Cardiac muscle cell (in vitro differentiated cells and primary cell): ENCODE data around the gene PLCXD3. TPM values are rescaled to one million over a fixed set of nuclear protein-coding genes. Genes with fewer than 3 reads are reported as not detected.

Source experiments
- DNase-seq, 2 donors: peaks; one replicate each; pipeline versions ENCODE4 v3.0.0 to v3.0.0-alpha.2; 2010 to 2017; ENCODE audit warnings: low read depth in 1 of 2, low spot score in 1 of 2
- H3K27ac ChIP-seq: fragments of 200-600 bp; sonication (generic); 2 replicates; pipeline ENCODE4 v1.5.1; 2016
- H3K27me3 ChIP-seq: fragments of 200-600 bp; sonication (generic); 2 replicates; pipeline ENCODE4 v1.6.0; 2016; ENCODE audit warnings: control low read depth
- H3K36me3 ChIP-seq: fragments of 200-600 bp; sonication (generic); 2 replicates; pipeline ENCODE4 v1.5.1; 2016; ENCODE audit warnings: control low read depth
- H3K4me1 ChIP-seq: fragments of 200-600 bp; sonication (generic); 2 replicates; pipeline ENCODE4 v1.8.1; 2017; ENCODE audit warnings: low read depth, mild to moderate bottlenecking, mixed run types
- H3K4me3 ChIP-seq: fragments of 200-600 bp; sonication (generic); 2 replicates; pipeline ENCODE4 v1.5.1; 2016; ENCODE audit warnings: mild to moderate bottlenecking
- H3K9me3 ChIP-seq: fragments of 200-600 bp; sonication (generic); 2 replicates; pipeline ENCODE4 v1.5.1; 2017; ENCODE audit warnings: low read depth, mild to moderate bottlenecking, control low read depth
- polyA plus RNA-seq: library from polyadenylated mRNA; unstranded; fragments of >200 nt; fragmentation: Nextera tagmentation; extraction: Ambion mirVana; gene quantifications from 2 replicates; pipeline ENCODE4 v1.2.1, GENCODE V29; 2016
- total RNA-seq: library from RNA; depleted of rRNA; stranded (reverse); fragments of >200 nt; gene quantifications from 2 replicates; pipeline ENCODE4 v1.2.3, GENCODE V29; 2016
- TF ChIP-seq, protein P1 (sequence below): IDR thresholded peaks from 2 replicates; pipeline ENCODE4 v1.5.1; 2012; ENCODE audit warnings: low read depth, mild to moderate bottlenecking, low read length

PLCXD3 gene
- total and polyA plus RNA-seq, 2 experiments from 2014 or later, result 7.9 to 58.6 TPM

DNA sequence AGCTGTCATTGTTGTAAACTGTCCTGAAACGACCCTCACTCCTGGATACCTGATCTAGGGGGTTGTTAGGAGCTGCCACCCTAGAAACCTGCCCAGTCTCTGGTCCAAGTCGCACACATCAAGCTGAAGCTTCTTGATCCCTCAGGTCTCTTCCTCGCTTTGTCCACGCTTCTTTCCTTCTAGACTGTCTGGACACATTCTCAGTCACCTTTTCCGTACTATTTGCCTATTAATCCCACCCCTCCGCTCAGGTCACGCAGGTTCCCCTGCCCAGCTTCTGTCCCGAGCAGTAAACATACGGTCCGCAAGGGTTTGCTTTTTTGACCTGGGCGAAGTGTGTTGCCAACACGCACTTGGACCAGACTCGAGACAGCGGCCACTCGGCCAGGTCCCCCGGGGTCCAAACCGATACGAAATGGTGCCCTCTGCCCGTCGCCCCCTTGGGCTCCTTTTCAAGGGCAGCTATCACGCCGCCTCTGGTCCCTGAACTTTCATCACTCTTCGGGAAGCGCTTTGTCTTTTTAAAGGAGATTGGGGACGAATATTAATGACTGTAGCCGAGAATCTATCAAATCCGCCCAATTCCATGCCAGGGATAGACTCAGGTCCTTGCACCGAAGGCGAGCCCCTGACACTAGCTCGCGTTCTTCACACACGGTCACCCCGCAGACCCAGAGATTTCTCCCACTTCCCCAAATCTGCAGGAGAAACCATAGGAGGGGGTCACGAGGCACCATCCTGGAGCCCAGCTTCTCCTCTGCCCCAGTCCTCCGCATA, 814 bp downstream of the PLCXD3 start:
- H3K36me3 ChIP-seq, result no peaks in the 10 kb centered on the region
- peaks cover 6% of the 10 kb centered on the region for H3K4me1 ChIP-seq
- no peaks in the 10 kb centered on the region for H3K27me3 ChIP-seq
- TF ChIP-seq, protein P1, sequence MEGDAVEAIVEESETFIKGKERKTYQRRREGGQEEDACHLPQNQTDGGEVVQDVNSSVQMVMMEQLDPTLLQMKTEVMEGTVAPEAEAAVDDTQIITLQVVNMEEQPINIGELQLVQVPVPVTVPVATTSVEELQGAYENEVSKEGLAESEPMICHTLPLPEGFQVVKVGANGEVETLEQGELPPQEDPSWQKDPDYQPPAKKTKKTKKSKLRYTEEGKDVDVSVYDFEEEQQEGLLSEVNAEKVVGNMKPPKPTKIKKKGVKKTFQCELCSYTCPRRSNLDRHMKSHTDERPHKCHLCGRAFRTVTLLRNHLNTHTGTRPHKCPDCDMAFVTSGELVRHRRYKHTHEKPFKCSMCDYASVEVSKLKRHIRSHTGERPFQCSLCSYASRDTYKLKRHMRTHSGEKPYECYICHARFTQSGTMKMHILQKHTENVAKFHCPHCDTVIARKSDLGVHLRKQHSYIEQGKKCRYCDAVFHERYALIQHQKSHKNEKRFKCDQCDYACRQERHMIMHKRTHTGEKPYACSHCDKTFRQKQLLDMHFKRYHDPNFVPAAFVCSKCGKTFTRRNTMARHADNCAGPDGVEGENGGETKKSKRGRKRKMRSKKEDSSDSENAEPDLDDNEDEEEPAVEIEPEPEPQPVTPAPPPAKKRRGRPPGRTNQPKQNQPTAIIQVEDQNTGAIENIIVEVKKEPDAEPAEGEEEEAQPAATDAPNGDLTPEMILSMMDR, result no peak
- H3K9me3 ChIP-seq, result no peaks in the 10 kb centered on the region
- H3K4me3 ChIP-seq, result peak overlapping the region; percentile 68
- peak in 1 of 2 donors; percentile 13 for DNase-seq
- peak overlapping the region; percentile 31 for H3K27ac ChIP-seq

DNA sequence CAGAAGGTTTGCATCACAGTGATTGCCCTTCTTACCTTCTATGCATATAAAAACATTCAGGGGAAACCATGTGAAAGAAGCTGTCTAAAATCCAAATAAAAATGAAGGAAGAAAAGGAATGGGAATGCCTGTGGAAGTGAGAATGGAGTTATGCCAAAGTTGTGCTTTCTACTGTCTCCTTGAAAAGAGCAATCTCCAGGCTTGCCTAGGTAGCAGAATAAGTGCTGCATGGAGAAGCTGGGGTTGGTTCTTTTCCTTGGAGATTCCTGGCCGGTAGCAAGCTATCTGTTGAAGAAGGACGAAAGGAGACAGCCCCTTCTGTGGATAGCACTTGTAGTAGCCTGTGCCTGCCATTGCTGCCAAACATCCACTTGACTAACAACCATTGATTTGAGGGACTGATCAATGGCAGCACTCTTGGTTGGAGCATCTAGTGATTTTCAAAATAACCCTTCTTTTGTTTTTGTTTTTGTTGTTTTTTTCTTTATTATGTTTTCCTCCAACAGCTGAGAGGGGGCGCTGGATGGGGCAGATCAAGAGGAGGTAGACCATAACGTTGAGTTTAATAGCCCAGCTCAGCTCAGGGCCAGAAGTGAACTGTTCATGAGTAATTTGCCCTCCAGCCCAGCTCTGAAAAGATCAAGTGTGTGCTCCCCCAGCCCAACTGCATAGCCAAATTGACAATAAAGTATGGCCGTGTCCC, 1.6 kb downstream of the PLCXD3 start:
- Histone ChIP-seq H3K27me3 (no peaks in the 10 kb centered on the region), H3K4me3 (peak overlapping the region; percentile 68), H3K27ac (no peak overlapping the region), H3K4me1 (peaks cover 6% of the 10 kb centered on the region), H3K36me3 (no peaks in the 10 kb centered on the region), H3K9me3 (no peaks in the 10 kb centered on the region)
- DNase-seq, result peak in 1 of 2 donors; percentile 15
- TF ChIP-seq, protein P1, result no peak

DNA sequence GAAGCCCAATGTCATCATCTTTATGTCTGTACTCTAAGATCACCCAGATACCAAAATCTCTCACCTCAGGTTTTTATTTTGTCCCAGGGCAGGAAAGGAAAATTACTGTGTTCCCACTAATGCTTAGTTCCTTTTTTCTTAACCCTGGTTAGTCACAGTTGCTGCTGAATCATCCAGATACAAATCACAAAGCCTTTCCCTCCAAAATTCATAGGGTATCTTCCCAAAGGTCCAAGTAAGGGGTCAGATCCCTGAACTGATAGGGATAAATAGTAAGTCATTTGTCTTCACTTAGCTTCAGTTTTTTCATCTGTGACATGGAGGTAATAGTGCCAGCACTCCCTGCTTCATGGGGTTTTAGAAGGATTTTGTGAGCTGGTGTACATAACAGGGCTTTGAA, 2.2 kb downstream of the PLCXD3 start:
- Histone ChIP-seq H3K27ac (no peak overlapping the region), H3K4me3 (peak overlapping the region; percentile 68), H3K9me3 (no peaks in the 10 kb centered on the region), H3K27me3 (no peaks in the 10 kb centered on the region), H3K4me1 (peaks cover 6% of the 10 kb centered on the region), H3K36me3 (no peaks in the 10 kb centered on the region)
- TF ChIP-seq, protein P1, result no peak
- no peak for DNase-seq

DNA sequence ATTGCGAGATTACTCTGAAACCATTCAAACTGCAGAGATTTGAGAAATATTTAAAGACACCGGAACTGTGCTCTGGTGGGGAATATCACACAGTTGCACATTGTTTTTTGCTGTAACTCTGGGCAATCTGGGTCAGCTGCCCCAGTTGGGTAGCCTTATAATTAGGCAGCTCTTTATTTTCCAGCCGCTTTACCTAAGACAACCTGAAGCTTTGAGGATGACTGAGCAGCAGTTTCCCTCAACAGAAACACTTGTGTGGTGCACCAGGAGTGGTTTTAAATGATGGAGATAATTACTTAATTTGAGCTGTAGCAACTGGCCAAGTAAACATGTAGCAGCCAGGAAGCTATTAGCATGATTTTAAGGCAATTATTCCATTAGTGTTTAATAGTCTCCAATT, 2.9 kb downstream of the PLCXD3 start:
- peak overlapping the region; percentile 68 for H3K4me3 ChIP-seq
- peaks cover 6% of the 10 kb centered on the region for H3K4me1 ChIP-seq
- H3K9me3 ChIP-seq, result no peaks in the 10 kb centered on the region
- TF ChIP-seq, protein P1, result no peak
- no peaks in the 10 kb centered on the region for H3K27me3 ChIP-seq
- H3K36me3 ChIP-seq, result no peaks in the 10 kb centered on the region
- no peak overlapping the region for H3K27ac ChIP-seq
- DNase-seq, result no peak

DNA sequence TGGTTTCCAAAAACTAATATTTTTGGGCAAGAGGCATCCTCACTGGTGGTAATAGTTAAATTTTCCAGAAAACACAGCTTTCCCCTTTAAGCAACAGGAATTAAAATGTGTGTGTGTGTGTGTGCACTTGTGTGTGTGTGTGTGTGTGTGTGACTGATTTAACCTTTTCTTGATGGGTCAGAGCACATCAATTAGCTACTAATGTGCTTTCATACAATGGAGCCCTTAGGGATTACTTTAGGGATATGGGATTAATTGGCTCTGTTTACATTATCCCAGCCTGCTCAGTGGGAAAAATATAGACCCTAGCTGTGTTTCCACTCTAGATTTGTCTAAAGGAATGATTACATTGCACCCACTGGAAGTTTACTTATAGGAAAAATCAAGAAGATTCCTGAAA, 6.5 kb downstream of the PLCXD3 start:
- Histone ChIP-seq H3K4me1 (no peaks in the 10 kb centered on the region), H3K27me3 (no peaks in the 10 kb centered on the region), H3K9me3 (no peaks in the 10 kb centered on the region), H3K27ac (no peak overlapping the region), H3K36me3 (peaks cover 3% of the 10 kb centered on the region), H3K4me3 (no peak overlapping the region)
- no peak for DNase-seq
- TF ChIP-seq, protein P1, result no peak
